Sigmoid colon (tissue), 7 donors: Measurements from ENCODE around the gene KDELR3. TPM values are rescaled to one million over a fixed set of nuclear protein-coding genes. Genes with fewer than 3 reads are reported as not detected.

Experiments
- DNase-seq: peaks from one replicate; pipeline ENCODE4 v3.0.0-alpha.2; 2019
- H3K27ac ChIP-seq, 4 donors: fragments of 200-600 bp; sonication (generic); one replicate each; pipeline ENCODE4 v1.5.1; 2016 to 2019; ENCODE audit warnings: mild to moderate bottlenecking in 1 of 4
- H3K27me3 ChIP-seq, 3 donors: fragments of 200-600 bp; sonication (generic); one replicate each; pipeline ENCODE4 v1.5.1; 2019; ENCODE audit warnings: mild to moderate bottlenecking in 1 of 3
- H3K36me3 ChIP-seq, 4 donors: fragments of 200-600 bp; sonication (generic); one replicate each; pipeline ENCODE4 v1.5.1; 2016 to 2019
- H3K4me1 ChIP-seq, 4 donors: fragments of 200-600 bp; sonication (generic); one replicate each; pipeline ENCODE4 v1.5.1; 2017 to 2019
- H3K4me3 ChIP-seq, 4 donors: fragments of 200-600 bp; sonication (generic); one replicate each; pipeline ENCODE4 v1.5.1; 2017 to 2019; ENCODE audit warnings: mild to moderate bottlenecking in 2 of 4, moderate library complexity in 1 of 4
- H3K9me3 ChIP-seq, 4 donors: fragments of 200-600 bp in 3 of 4; sonication (generic) in 3 of 4; one replicate each; pipeline versions ENCODE4 v1.5.1 to v1.6.1; 2013 to 2019
- EP300 ChIP-seq, 4 donors: sonication (generic); formaldehyde crosslinking; IDR thresholded peaks; one replicate each; pipeline ENCODE4 v1.6.1; 2017; ENCODE audit warnings: antibody characterized with exemption in 4 of 4
- POLR2A ChIP-seq, 2 donors: fragments of 450-650 bp; IDR thresholded peaks; one replicate each; pipeline ENCODE4 v1.6.1; 2016; ENCODE audit warnings: antibody characterized with exemption in 2 of 2, mild to moderate bottlenecking in 2 of 2, moderate library complexity in 2 of 2
- POLR2AphosphoS5 ChIP-seq, 4 donors: sonication (generic); formaldehyde crosslinking; IDR thresholded peaks; one replicate each; pipeline ENCODE4 v1.6.1; 2017; ENCODE audit warnings: antibody characterized with exemption in 4 of 4
- WGBS, 2 donors: extraction: QIAGEN DNeasy Blood & Tissue Kit; methylation state at CpG; one replicate each; pipeline ENCODE4 v1.1.7; 2013; 5-methylcytosine and 5-hydroxymethylcytosine counted together
- intact Hi-C: fragments of 100-400 bp; cut with DNase I; formaldehyde crosslinking; loops from one replicate; pipeline ENCODE4 v1.15.1; 2023
- polyA plus RNA-seq, 3 donors: library from polyadenylated mRNA; stranded (reverse); fragments of 200-250 nt; gene quantifications; one replicate each; pipeline ENCODE4 v1.2.3, GENCODE V29; 2013
- total RNA-seq, 4 donors: library from RNA; depleted of rRNA; stranded (reverse); fragments of >200 nt; gene quantifications; one replicate each; pipeline ENCODE4 v1.1.0, GENCODE V29; 2016
- TF ChIP-seq, protein P1 (sequence below), 4 experiments: fragments of 450-650 bp in 3 of 4; fragments of 200-600 bp in 1 of 4; IDR thresholded peaks; one replicate each; pipeline ENCODE4 v1.5.1; 2016 to 2019; ENCODE audit warnings: antibody characterized with exemption in 4 of 4, mild to moderate bottlenecking in 3 of 4, moderate library complexity in 2 of 4
- donor health status: healthy with polysubstance abuse.
- donor health status: Bipolar disorder and iron deficiency.
- donor health status: healthy.

Gene KDELR3
- total and polyA plus RNA-seq, 7 donors, result 2.5 to 14.3 (median 5.5) TPM

GRCh38 chr22:38531251-38531938 lies 63.5 kb downstream of the KDELR3 start:
- Histone ChIP-seq H3K4me3 (no peak overlapping the region), H3K9me3 (no peaks in the 10 kb centered on the region), H3K27ac (no peak overlapping the region), H3K36me3 (no peaks in the 10 kb centered on the region), H3K4me1 (no peaks in the 10 kb centered on the region), H3K27me3 (no peaks in the 10 kb centered on the region)
- TF ChIP-seq POLR2A (IDR thresholded peaks at IDR 0.05) (no peak), POLR2AphosphoS5 (IDR thresholded peaks at IDR 0.05) (no peak), EP300 (IDR thresholded peaks at IDR 0.05) (no peak)
- TF ChIP-seq, protein P1, sequence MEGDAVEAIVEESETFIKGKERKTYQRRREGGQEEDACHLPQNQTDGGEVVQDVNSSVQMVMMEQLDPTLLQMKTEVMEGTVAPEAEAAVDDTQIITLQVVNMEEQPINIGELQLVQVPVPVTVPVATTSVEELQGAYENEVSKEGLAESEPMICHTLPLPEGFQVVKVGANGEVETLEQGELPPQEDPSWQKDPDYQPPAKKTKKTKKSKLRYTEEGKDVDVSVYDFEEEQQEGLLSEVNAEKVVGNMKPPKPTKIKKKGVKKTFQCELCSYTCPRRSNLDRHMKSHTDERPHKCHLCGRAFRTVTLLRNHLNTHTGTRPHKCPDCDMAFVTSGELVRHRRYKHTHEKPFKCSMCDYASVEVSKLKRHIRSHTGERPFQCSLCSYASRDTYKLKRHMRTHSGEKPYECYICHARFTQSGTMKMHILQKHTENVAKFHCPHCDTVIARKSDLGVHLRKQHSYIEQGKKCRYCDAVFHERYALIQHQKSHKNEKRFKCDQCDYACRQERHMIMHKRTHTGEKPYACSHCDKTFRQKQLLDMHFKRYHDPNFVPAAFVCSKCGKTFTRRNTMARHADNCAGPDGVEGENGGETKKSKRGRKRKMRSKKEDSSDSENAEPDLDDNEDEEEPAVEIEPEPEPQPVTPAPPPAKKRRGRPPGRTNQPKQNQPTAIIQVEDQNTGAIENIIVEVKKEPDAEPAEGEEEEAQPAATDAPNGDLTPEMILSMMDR (IDR thresholded peaks at IDR 0.05), result no peak
- WGBS, 2 donors, result 92 to 94% methylated on average over 4 of the region's 4 CpGs
- intact Hi-C loops, result no loop called here
- DNase-seq, result no peak

Other genes with a start within 250 kb of the KDELR3 start
- gene TMEM184B, start 195.1 kb upstream of the KDELR3 start, total RNA-seq, result 10 to 100 TPM; 42.6 to 96.4 (median 68.1) TPM
- 10 to 100 TPM in 1 of 3 donors, 1 to 10 TPM in 2; 7.2 to 34.3 (median 8.1) TPM for gene TMEM184B, start 195.1 kb upstream of the KDELR3 start, polyA plus RNA-seq
- 100 to 1,000 TPM in 1 of 4 donors, 10 to 100 TPM in 3; 60.6 to 116 (median 73.3) TPM for gene CSNK1E, start 150.7 kb upstream of the KDELR3 start, total RNA-seq
- 10 to 100 TPM; 33.6 to 82.8 (median 35.1) TPM for gene CSNK1E, start 150.7 kb upstream of the KDELR3 start, polyA plus RNA-seq
- not detected for gene KCNJ4, start 12.9 kb upstream of the KDELR3 start, total RNA-seq
- gene KCNJ4, start 12.9 kb upstream of the KDELR3 start, polyA plus RNA-seq, result under 1 TPM in 1 of 3 donors, not detected in 2; 0.03 TPM
- gene DDX17, start 38.2 kb downstream of the KDELR3 start, total RNA-seq, result 100 to 1,000 TPM; 504 to 630 (median 591) TPM
- 100 to 1,000 TPM in 1 of 3 donors, 10 to 100 TPM in 2; 54.7 to 175 (median 62.0) TPM for gene DDX17, start 38.2 kb downstream of the KDELR3 start, polyA plus RNA-seq
- gene DMC1, start 102.1 kb downstream of the KDELR3 start, total RNA-seq, result 10 to 100 TPM in 1 of 4 donors, 1 to 10 TPM in 2, under 1 TPM in 1; 0.68 to 43.3 (median 3.8) TPM
- 10 to 100 TPM in 1 of 3 donors, under 1 TPM in 1, not detected in 1; 0.93 to 18.0 TPM for gene DMC1, start 102.1 kb downstream of the KDELR3 start, polyA plus RNA-seq
- gene FAM227A, start 188.3 kb downstream of the KDELR3 start, total RNA-seq, result 1 to 10 TPM in 1 of 4 donors, under 1 TPM in 3; 0.55 to 3.2 (median 0.80) TPM
- under 1 TPM in 2 of 3 donors, not detected in 1; 0.23 to 0.41 TPM for gene FAM227A, start 188.3 kb downstream of the KDELR3 start, polyA plus RNA-seq
- gene CBY1, start 188.5 kb downstream of the KDELR3 start, total RNA-seq, result 10 to 100 TPM; 23.6 to 47.8 (median 39.3) TPM
- 10 to 100 TPM; 33.6 to 35.6 (median 34.7) TPM for gene CBY1, start 188.5 kb downstream of the KDELR3 start, polyA plus RNA-seq
- gene TOMM22, start 213.9 kb downstream of the KDELR3 start, total RNA-seq, result 10 to 100 TPM; 37.7 to 50.2 (median 40.5) TPM
- gene TOMM22, start 213.9 kb downstream of the KDELR3 start, polyA plus RNA-seq, result 10 to 100 TPM; 56.9 to 65.2 (median 64.3) TPM
- 10 to 100 TPM; 34.9 to 46.0 (median 36.8) TPM for gene JOSD1, start 232.8 kb downstream of the KDELR3 start, total RNA-seq
- 10 to 100 TPM; 57.6 to 94.6 (median 74.5) TPM for gene JOSD1, start 232.8 kb downstream of the KDELR3 start, polyA plus RNA-seq
- gene GTPBP1, start 237.8 kb downstream of the KDELR3 start, total RNA-seq, result 10 to 100 TPM; 23.5 to 46.2 (median 31.0) TPM
- gene GTPBP1, start 237.8 kb downstream of the KDELR3 start, polyA plus RNA-seq, result 10 to 100 TPM; 15.0 to 59.1 (median 21.0) TPM